HFFc6 (cell line): ENCODE measurements around the gene SERPINB5. TPM values are rescaled to one million over a fixed set of nuclear protein-coding genes. Genes with fewer than 3 reads are reported as not detected.

Experiments
- DNase-seq: peaks from one replicate; pipeline ENCODE4 v3.0.0-alpha.2; 2018
- H3K27ac Mint-ChIP-seq: 2 replicates; pipeline ENCODE4 v1.8.0; 2020; ENCODE audit warnings: mild to moderate bottlenecking, mixed read lengths
- H3K27me3 Mint-ChIP-seq: 2 replicates; pipeline ENCODE4 v1.8.0; 2021; ENCODE audit warnings: mild to moderate bottlenecking, moderate library complexity, mixed read lengths; ENCODE audit not compliant: insufficient read depth
- H3K36me3 Mint-ChIP-seq: 2 replicates; pipeline ENCODE4 v1.8.0; 2021; ENCODE audit warnings: low read depth, mixed read lengths
- H3K4me1 Mint-ChIP-seq: 2 replicates; pipeline ENCODE4 v1.8.0; 2020; ENCODE audit warnings: low read depth, mixed read lengths
- H3K4me3 Mint-ChIP-seq: 2 replicates; pipeline ENCODE4 v1.8.0; 2020; ENCODE audit warnings: mild to moderate bottlenecking, moderate library complexity, mixed read lengths
- H3K9me3 Mint-ChIP-seq: 2 replicates; pipeline ENCODE4 v1.8.0; 2020; ENCODE audit warnings: mild to moderate bottlenecking, mixed read lengths
- long read RNA-seq: library from polyadenylated mRNA; unstranded; transcript quantifications from one replicate; pipeline ENCODE4 v2.0.0, GENCODE V29; 2019
- total RNA-seq, 6 experiments: library from RNA; stranded (reverse); fragmentation: NEBNext Ultra II Directional; extraction: Animal tissue kit (Norgen Biotek cat#: 25700); gene quantifications; 2 replicates in 1 of 6; 3 replicates in 5 of 6; pipeline ENCODE4 v1.2.3, GENCODE V29; 2021
- TF ChIP-seq, protein P1 (sequence below): fragments of 200-600 bp; sonication (generic); IDR thresholded peaks from 2 replicates; pipeline ENCODE4 v1.5.0; 2021; ENCODE audit warnings: antibody characterized with exemption, mild to moderate bottlenecking

The SERPINB5 gene
- not detected for total RNA-seq
- long read RNA-seq: 0 reads

DNA sequence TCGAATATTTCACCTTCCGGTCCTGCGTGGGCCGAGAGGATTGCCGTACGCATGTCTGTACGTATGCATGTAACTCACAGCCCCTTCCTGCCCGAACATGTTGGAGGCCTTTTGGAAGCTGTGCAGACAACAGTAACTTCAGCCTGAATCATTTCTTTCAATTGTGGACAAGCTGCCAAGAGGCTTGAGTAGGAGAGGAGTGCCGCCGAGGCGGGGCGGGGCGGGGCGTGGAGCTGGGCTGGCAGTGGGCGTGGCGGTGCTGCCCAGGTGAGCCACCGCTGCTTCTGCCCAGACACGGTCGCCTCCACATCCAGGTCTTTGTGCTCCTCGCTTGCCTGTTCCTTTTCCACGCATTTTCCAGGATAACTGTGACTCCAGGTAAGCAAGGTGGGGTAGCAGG lies at the start of gene SERPINB5:
TSS of gene SERPINB5 (plus strand) at position 291 of the 400 bp plus-strand sequence. CDS start 7,471 bp downstream, outside the sequence.
- TF ChIP-seq, protein P1, sequence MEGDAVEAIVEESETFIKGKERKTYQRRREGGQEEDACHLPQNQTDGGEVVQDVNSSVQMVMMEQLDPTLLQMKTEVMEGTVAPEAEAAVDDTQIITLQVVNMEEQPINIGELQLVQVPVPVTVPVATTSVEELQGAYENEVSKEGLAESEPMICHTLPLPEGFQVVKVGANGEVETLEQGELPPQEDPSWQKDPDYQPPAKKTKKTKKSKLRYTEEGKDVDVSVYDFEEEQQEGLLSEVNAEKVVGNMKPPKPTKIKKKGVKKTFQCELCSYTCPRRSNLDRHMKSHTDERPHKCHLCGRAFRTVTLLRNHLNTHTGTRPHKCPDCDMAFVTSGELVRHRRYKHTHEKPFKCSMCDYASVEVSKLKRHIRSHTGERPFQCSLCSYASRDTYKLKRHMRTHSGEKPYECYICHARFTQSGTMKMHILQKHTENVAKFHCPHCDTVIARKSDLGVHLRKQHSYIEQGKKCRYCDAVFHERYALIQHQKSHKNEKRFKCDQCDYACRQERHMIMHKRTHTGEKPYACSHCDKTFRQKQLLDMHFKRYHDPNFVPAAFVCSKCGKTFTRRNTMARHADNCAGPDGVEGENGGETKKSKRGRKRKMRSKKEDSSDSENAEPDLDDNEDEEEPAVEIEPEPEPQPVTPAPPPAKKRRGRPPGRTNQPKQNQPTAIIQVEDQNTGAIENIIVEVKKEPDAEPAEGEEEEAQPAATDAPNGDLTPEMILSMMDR: no peak
- no peak for DNase-seq
- Mint-ChIP-seq H3K9me3 (no peaks in the 10 kb centered on the region), H3K4me3 (no peak within 1 kb of the TSS), H3K27me3 (peaks cover 12% of the 10 kb centered on the region), H3K4me1 (peaks cover 18% of the 10 kb centered on the region), H3K36me3 (no peaks in the 10 kb centered on the region), H3K27ac (no peak within 1 kb of the TSS)

DNA sequence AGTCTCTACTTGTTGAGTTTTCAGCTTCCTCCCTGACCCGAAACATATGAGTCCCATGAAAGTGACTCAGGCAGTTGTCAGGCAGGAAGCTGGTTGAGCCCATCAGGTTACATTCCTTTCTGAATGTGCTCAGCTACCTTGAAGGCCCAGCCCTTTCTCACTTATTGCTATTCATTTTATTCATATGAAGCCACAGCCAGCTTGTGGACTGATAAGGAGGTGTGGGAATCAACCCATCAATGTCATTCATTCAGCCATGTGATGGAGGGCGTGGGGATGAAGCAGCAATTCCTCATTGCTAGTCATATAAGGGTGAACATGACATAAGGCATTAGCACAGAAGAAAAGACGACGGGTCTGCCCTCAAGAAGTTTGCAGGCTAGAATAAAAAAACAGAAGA lies 49.2 kb upstream of the SERPINB5 start:
- H3K4me3 Mint-ChIP-seq: no peak overlapping the region
- peaks cover 25% of the 10 kb centered on the region for H3K4me1 Mint-ChIP-seq
- no peaks in the 10 kb centered on the region for H3K9me3 Mint-ChIP-seq
- no peak overlapping the region for H3K27ac Mint-ChIP-seq
- TF ChIP-seq, protein P1: no peak
- no peaks in the 10 kb centered on the region for H3K36me3 Mint-ChIP-seq
- peaks cover 7% of the 10 kb centered on the region for H3K27me3 Mint-ChIP-seq
- DNase-seq: no peak

DNA sequence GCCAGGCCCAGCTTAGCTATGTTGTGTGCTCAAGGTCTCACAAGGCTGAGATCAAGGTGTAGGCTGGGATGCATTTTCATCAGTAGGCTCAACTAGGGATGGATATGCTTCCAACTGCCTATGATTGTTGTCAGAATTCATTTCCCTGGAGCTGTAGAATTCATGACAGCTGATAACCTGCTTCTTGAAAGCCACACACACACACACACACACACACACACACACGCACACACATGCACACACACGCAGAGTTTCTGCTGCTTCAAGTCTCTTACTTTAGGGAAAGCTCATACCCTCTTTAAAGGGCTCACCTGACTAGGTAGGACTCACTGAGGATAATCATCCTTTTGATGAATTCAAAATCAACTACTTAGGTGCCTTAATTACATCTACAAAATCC lies 46.2 kb upstream of the SERPINB5 start:
- H3K27ac Mint-ChIP-seq: no peak overlapping the region
- H3K9me3 Mint-ChIP-seq: no peaks in the 10 kb centered on the region
- H3K4me3 Mint-ChIP-seq: no peak overlapping the region
- TF ChIP-seq, protein P1: no peak
- H3K4me1 Mint-ChIP-seq: peaks cover 23% of the 10 kb centered on the region
- peaks cover 21% of the 10 kb centered on the region for H3K27me3 Mint-ChIP-seq
- no peaks in the 10 kb centered on the region for H3K36me3 Mint-ChIP-seq
- DNase-seq: no peak

DNA sequence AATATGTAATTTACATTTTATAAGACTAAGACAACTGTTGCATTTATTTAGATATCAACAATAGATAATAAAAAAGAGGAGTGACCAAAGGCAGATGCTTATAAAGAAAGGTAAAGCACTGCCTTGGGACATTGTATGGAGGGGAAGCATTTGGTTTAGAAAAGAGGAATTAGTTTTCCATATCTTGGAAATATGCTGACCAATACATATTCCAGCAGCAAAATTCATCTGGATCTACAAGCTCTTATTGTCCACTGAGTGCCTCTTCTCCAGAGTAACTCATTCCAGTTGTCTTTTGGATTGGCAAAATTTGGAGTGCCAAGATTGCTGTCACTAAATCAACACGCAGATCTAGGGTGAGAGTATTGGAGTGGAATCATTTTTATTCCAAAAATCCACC lies 45.6 kb upstream of the SERPINB5 start:
- DNase-seq: no peak
- Mint-ChIP-seq H3K27ac (no peak overlapping the region), H3K27me3 (peaks cover 23% of the 10 kb centered on the region), H3K4me1 (peaks cover 23% of the 10 kb centered on the region), H3K36me3 (no peaks in the 10 kb centered on the region), H3K4me3 (no peak overlapping the region), H3K9me3 (no peaks in the 10 kb centered on the region)
- TF ChIP-seq, protein P1: no peak

DNA sequence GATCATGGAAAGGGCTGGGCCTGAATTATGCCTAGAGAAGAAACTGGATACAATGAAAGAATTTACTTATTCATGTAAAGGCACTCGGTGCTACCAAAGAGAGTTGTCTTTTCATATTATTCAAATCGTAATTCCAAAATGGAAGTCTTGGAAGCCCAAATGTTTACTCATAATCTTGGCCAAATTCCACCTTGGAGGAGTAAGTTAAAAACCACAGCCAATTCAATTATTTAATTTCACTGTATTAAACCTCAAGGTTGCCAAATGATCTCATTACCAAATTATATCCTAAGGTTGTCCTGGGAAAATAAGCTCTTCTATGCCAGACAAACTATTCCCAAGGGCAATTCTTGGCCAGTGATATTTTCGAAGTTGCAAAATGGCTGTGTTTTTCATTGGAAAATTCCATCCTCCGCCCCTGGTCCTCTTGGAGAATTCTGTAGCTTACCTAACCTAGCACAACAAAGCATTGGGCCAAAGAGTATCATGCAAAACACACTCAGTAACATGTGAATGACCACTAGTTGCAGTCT lies 43.4 kb upstream of the SERPINB5 start:
- no peak overlapping the region for H3K27ac Mint-ChIP-seq
- DNase-seq: peak; percentile 45
- no peaks in the 10 kb centered on the region for H3K36me3 Mint-ChIP-seq
- no peaks in the 10 kb centered on the region for H3K9me3 Mint-ChIP-seq
- TF ChIP-seq, protein P1: no peak
- H3K4me1 Mint-ChIP-seq: peaks cover 17% of the 10 kb centered on the region
- H3K27me3 Mint-ChIP-seq: peaks cover 25% of the 10 kb centered on the region
- no peak overlapping the region for H3K4me3 Mint-ChIP-seq
